H1 (cell line): ENCODE data around the gene CEND1. TPM values are rescaled to one million over a fixed set of nuclear protein-coding genes. Genes with fewer than 3 reads are reported as not detected.

Experiments
- ASH2L ChIP-seq: fragments of 200-600, 300-600 bp; sonication (generic); IDR thresholded peaks from one replicate; pipeline ENCODE4 v1.7.1; 2017; ENCODE audit warnings: low read length
- CEBPB ChIP-seq: IDR thresholded peaks from 2 replicates; pipeline ENCODE4 v1.6.1; 2012; ENCODE audit warnings: low read depth, low read length
- CHD2 ChIP-seq: IDR thresholded peaks from 2 replicates; pipeline ENCODE4 v1.6.1; 2012; ENCODE audit warnings: low read length, improper control_type of control experiment
- CHD7 ChIP-seq: fragments of 300-600 bp; sonication (generic); IDR thresholded peaks from 2 replicates; pipeline ENCODE4 v1.7.1; 2012; ENCODE audit warnings: low read length, moderate library complexity, mild to moderate bottlenecking, inconsistent platforms; ENCODE audit not compliant: insufficient replicate concordance
- CTBP2 ChIP-seq: IDR thresholded peaks from 2 replicates; pipeline ENCODE4 v1.7.0; 2011; ENCODE audit warnings: borderline replicate concordance, mild to moderate bottlenecking, moderate library complexity, mixed read lengths, low read length; ENCODE audit not compliant: insufficient read depth, insufficient read length
- RXRA ChIP-seq: IDR thresholded peaks from 2 replicates; pipeline ENCODE4 v1.6.1; 2011; ENCODE audit warnings: low read depth, mild to moderate bottlenecking, low read length, moderate library complexity; ENCODE audit not compliant: insufficient read depth
- SP2 ChIP-seq: IDR thresholded peaks from 2 replicates; pipeline ENCODE4 v1.6.1; 2012; ENCODE audit warnings: mild to moderate bottlenecking, low read length, inconsistent platforms
- TBP ChIP-seq: IDR thresholded peaks from 2 replicates; pipeline ENCODE4 v1.6.1; 2011; ENCODE audit warnings: low read depth, low read length, improper control_type of control experiment
- polyA plus RNA-seq, 7 experiments: library from polyadenylated mRNA; depleted of rRNA in 3 of 7; stranded (reverse) in 5 of 7; unstranded in 2 of 7; fragments of >200 nt in 5 of 7; fragments of 200-250 nt in 2 of 7; gene quantifications; 1 replicate in 5 of 7; 2 replicates in 1 of 7; 4 replicates in 1 of 7; pipeline versions ENCODE4 v1.2.1 to v1.2.3, GENCODE V29; 2011 to 2013; ENCODE audit warnings: missing spikeins in 2 of 7, mixed read lengths in 2 of 7
- total RNA-seq: library from RNA; stranded (reverse); fragmentation: NEBNext Ultra II Directional; extraction: Animal tissue kit (Norgen Biotek cat#: 25700); gene quantifications from 2 replicates; pipeline ENCODE4 v1.2.1, GENCODE V29; 2021

CEND1 gene
- total and polyA plus RNA-seq, 2 of the 8 experiments (the other 6 are each of a cell fraction or from before 2014, with no cell fraction given): 0.82 to 5.0 TPM

GRCh38 chr11:820655-821511 lies 31.0 kb upstream of the CEND1 start (continued):
- TF ChIP-seq CHD7 (no peak), CEBPB (no peak), CTBP2 (no peak), CHD2 (no peak), ASH2L (no peak), SP2 (no peak), RXRA (no peak), TBP (no peak)
